Keratinocyte (primary cell): ENCODE data around the gene SNRPB. TPM values are rescaled to one million over a fixed set of nuclear protein-coding genes. Genes with fewer than 3 reads are reported as not detected.

ENCODE experiments used
- DNase-seq: peaks from one replicate; pipeline ENCODE4 v3.0.0-alpha.2; 2011; ENCODE audit warnings: low read depth, missing footprints, low spot score
- FAIRE-seq: peaks from 2 replicates; lab custom pipeline; 2011; peaks lifted over from hg19 to GRCh38; lab: Jason Lieb, UNC
- H2AFZ ChIP-seq: 2 replicates; pipeline ENCODE4 v1.6.0; 2012; ENCODE audit warnings: low read length, control low read depth, inconsistent platforms; ENCODE audit not compliant: control insufficient read depth
- H3K27ac ChIP-seq: 2 replicates; pipeline ENCODE4 v1.5.1; 2011; ENCODE audit warnings: low read length; ENCODE audit not compliant: control insufficient read depth, insufficient read depth
- H3K27me3 ChIP-seq: 3 replicates; pipeline ENCODE4 v1.6.0; 2011; ENCODE audit warnings: low read length; ENCODE audit not compliant: control insufficient read depth, insufficient read depth; ENCODE audit errors: extremely low read depth
- H3K36me3 ChIP-seq, 2 experiments: 2 replicates in 1 of 2; 3 replicates in 1 of 2; pipeline ENCODE4 v1.5.1; 2011; ENCODE audit warnings: low read length in 2 of 2, mild to moderate bottlenecking in 1 of 2; ENCODE audit not compliant: control insufficient read depth in 2 of 2, insufficient read depth in 2 of 2; ENCODE audit errors: extremely low read depth in 1 of 2
- H3K4me1 ChIP-seq: 3 replicates; pipeline ENCODE4 v1.5.1; 2011; ENCODE audit warnings: low read length; ENCODE audit not compliant: control insufficient read depth, insufficient read depth; ENCODE audit errors: extremely low read depth
- H3K4me2 ChIP-seq: 3 replicates; pipeline ENCODE4 v1.6.0; 2011; ENCODE audit warnings: low read depth, low read length; ENCODE audit not compliant: control insufficient read depth, insufficient read depth; ENCODE audit errors: extremely low read depth
- H3K4me3 ChIP-seq, 3 experiments: fragments of 200-600 bp in 1 of 3; sonication (generic) in 1 of 3; 2 replicates in 2 of 3; 3 replicates in 1 of 3; pipeline ENCODE4 v1.5.1; 2011 to 2016; ENCODE audit warnings: low read length in 3 of 3, mild to moderate bottlenecking in 3 of 3, control low read depth in 2 of 3, inconsistent platforms in 1 of 3, low read depth in 1 of 3, mixed read lengths in 1 of 3, mixed run types in 1 of 3, moderate library complexity in 1 of 3; ENCODE audit not compliant: control insufficient read depth in 2 of 3, insufficient read depth in 2 of 3; ENCODE audit errors: extremely low read depth in 1 of 3
- H3K79me2 ChIP-seq: 2 replicates; pipeline ENCODE4 v1.6.0; 2012; ENCODE audit warnings: low read length; ENCODE audit not compliant: control insufficient read depth, insufficient read depth
- H3K9ac ChIP-seq: 3 replicates; pipeline ENCODE4 v1.6.0; 2011; ENCODE audit warnings: low read length; ENCODE audit not compliant: control insufficient read depth, insufficient read depth; ENCODE audit errors: extremely low read depth
- H3K9me1 ChIP-seq: 3 replicates; pipeline ENCODE4 v1.6.0; 2011; ENCODE audit warnings: low read length; ENCODE audit not compliant: control insufficient read depth, insufficient read depth; ENCODE audit errors: extremely low read depth
- H3K9me3 ChIP-seq: 2 replicates; pipeline ENCODE4 v1.5.1; 2012; ENCODE audit warnings: low read depth, low read length; ENCODE audit not compliant: control insufficient read depth
- H4K20me1 ChIP-seq: 3 replicates; pipeline ENCODE4 v1.6.0; 2011; ENCODE audit warnings: low read length; ENCODE audit not compliant: control insufficient read depth, insufficient read depth; ENCODE audit errors: extremely low read depth
- CTCF ChIP-seq, 3 experiments: IDR thresholded peaks in 1 of 3; conservative IDR thresholded peaks in 1 of 3; optimal IDR thresholded peaks in 1 of 3; 2 replicates in 2 of 3; 3 replicates in 1 of 3; pipeline versions ENCODE3 to v1.5.1; 2011; ENCODE audit warnings: low read length in 3 of 3, mild to moderate bottlenecking in 3 of 3, moderate library complexity in 2 of 3, control low read depth in 1 of 3, inconsistent platforms in 1 of 3; ENCODE audit not compliant: insufficient read depth in 2 of 3; ENCODE audit errors: extremely low read depth in 1 of 3
- EZH2 ChIP-seq: IDR thresholded peaks from one replicate; pipeline ENCODE4 v1.6.1; 2012; ENCODE audit warnings: inconsistent platforms, mild to moderate bottlenecking, low read length, moderate library complexity
- dilution Hi-C: fragments of 300-500 bp; cut with MboI; formaldehyde crosslinking; loops from one replicate; pipeline ENCODE4 v1.7.0; 2020; ENCODE audit warnings: low sequenced_read_pairs; ENCODE audit not compliant: extremely low pct_ligation_motif_present
- polyA plus RNA-seq, 5 experiments: library from polyadenylated mRNA; depleted of rRNA in 3 of 5; stranded (reverse) in 3 of 5; stranded (forward) in 1 of 5; unstranded in 1 of 5; fragments of >200 nt; gene quantifications; 1 replicate in 1 of 5; 2 replicates in 3 of 5; 3 replicates in 1 of 5; pipeline versions ENCODE4 v1.2.1 to v1.2.3, GENCODE V29; 2011 to 2012; ENCODE audit warnings: missing spikeins in 2 of 5, low read depth in 1 of 5, low replicate concordance in 1 of 5

SNRPB gene
- polyA plus RNA-seq, 1 donor (not counting 4 experiments of a cell fraction or from before 2014, with no cell fraction given), result 199 TPM

GRCh38 chr20:2468581-2469407, 1.8 kb downstream of the SNRPB start:
- H3K9me1 ChIP-seq, result no peaks in the 10 kb centered on the region
- H3K4me2 ChIP-seq, result peak overlapping the region; percentile 91
- DNase-seq (no peak), FAIRE-seq (no peak)
- H3K9me3 ChIP-seq, result no peaks in the 10 kb centered on the region
- H3K27ac ChIP-seq, result peak overlapping the region; percentile 47
- H4K20me1 ChIP-seq, result peaks cover 31% of the 10 kb centered on the region
- H2AFZ ChIP-seq, result no peak overlapping the region
- peak overlapping the region; percentile 75 to 94 (median 81) for H3K4me3 ChIP-seq
- H3K9ac ChIP-seq, result peak overlapping the region; percentile 99
- peaks cover 24 to 37% of the 10 kb centered on the region in 2 experiments for H3K36me3 ChIP-seq
- dilution Hi-C loops, result no loop called here
- peaks cover 57% of the 10 kb centered on the region for H3K79me2 ChIP-seq
- TF ChIP-seq CTCF (optimal IDR thresholded peaks at IDR 0.05 in 1 of 3, IDR thresholded peaks at IDR 0.05 in 1 of 3, conservative IDR thresholded peaks at IDR 0.05 in 1 of 3; ENCODE audit: extremely low read depth in 1 of 3, insufficient read depth in 2 of 3, low read length in 3 of 3) (no peak), EZH2 (no peak)
- peaks cover 26% of the 10 kb centered on the region for H3K4me1 ChIP-seq
- H3K27me3 ChIP-seq, result no peaks in the 10 kb centered on the region

- peaks cover 39% of the 10 kb centered on the region for H4K20me1 ChIP-seq
- no peak for FAIRE-seq
Observed at GRCh38 chr20:2467412-2467811, 3.2 kb downstream of the SNRPB start.

More at GRCh38 chr20:2467412-2467811, 3.2 kb downstream of the SNRPB start:
- Histone ChIP-seq H3K79me2 (peaks cover 60% of the 10 kb centered on the region), H2AFZ (no peak overlapping the region), H3K9me1 (no peaks in the 10 kb centered on the region), H3K27me3 (no peaks in the 10 kb centered on the region), H3K9me3 (no peaks in the 10 kb centered on the region), H3K4me1 (peaks cover 19% of the 10 kb centered on the region), H3K4me2 (no peak overlapping the region), H3K9ac (peak overlapping the region; percentile 10), H3K36me3 (peaks cover 34 to 51% of the 10 kb centered on the region in 2 experiments), H3K4me3 (no peak overlapping the region), H3K27ac (no peak overlapping the region)
- DNase-seq, result no peak
- no peak for TF ChIP-seq EZH2
- TF ChIP-seq CTCF (optimal IDR thresholded peaks at IDR 0.05 in 1 of 3, IDR thresholded peaks at IDR 0.05 in 1 of 3, conservative IDR thresholded peaks at IDR 0.05 in 1 of 3; ENCODE audit: extremely low read depth in 1 of 3, insufficient read depth in 2 of 3, low read length in 3 of 3), result no peak
- dilution Hi-C loops, result no loop called here
